Hepatic stellate cell (primary cell): Measurements from ENCODE around the gene ZNF142.

Experiments
- DNase-seq: peaks from one replicate; pipeline ENCODE4 v3.0.0; 2011; ENCODE audit warnings: low spot score

ZNF142 gene, protein sequence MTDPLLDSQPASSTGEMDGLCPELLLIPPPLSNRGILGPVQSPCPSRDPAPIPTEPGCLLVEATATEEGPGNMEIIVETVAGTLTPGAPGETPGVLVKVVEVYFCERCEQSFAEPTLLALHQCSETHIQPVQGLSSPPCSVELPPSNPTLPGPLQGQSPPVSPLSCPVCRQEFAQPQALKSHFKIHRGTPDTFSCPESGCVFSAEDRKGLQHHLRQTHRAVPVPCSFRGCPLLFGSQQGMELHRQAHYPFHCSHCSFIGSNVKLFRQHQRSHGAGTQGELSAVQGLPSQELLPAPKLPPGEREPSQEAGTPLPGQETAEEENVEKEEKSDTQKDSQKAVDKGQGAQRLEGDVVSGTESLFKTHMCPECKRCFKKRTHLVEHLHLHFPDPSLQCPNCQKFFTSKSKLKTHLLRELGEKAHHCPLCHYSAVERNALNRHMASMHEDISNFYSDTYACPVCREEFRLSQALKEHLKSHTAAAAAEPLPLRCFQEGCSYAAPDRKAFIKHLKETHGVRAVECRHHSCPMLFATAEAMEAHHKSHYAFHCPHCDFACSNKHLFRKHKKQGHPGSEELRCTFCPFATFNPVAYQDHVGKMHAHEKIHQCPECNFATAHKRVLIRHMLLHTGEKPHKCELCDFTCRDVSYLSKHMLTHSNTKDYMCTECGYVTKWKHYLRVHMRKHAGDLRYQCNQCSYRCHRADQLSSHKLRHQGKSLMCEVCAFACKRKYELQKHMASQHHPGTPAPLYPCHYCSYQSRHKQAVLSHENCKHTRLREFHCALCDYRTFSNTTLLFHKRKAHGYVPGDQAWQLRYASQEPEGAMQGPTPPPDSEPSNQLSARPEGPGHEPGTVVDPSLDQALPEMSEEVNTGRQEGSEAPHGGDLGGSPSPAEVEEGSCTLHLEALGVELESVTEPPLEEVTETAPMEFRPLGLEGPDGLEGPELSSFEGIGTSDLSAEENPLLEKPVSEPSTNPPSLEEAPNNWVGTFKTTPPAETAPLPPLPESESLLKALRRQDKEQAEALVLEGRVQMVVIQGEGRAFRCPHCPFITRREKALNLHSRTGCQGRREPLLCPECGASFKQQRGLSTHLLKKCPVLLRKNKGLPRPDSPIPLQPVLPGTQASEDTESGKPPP (N-terminal part only)

DNA sequence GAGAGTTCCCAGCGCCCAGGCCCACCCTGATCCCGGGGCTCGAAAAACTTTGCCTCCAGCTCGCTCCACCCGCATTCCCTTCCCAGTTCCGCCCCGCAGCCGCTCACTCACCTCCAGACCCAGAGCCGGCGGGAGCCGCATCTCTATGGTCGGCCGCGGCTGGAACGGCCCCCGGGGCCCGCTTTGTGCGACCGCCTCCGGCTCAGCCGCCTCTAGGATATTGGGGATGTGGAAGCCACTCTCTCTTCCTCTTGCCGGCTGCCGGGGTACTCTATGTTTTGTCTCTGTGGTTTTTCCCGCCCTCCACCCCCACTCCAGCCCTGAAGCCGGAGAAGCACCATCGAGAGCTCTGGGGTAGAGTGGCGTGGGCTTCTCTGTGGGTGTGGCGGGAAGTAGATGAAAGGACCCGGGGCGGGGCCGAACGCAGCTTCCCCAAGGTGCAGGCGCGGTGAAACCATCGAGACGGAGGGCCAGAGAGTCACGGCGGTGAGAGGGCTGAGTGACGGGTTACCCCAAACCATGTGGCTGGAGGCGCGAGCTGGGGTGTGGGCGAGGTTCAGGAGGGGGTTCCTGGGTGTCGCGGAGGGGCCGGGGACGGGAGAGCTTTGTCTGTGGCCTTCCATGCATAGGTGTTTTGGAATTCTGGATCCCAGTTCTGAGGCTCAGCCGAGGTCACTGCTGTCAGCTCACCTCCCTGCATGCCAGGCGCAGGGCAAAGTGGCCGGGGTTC is at the start of gene ZNF142, which contains the start of gene BCS1L:
Gene ZNF142 (minus strand): TSS at position 366 of the 730 bp plus-strand sequence. CDS start 3,194 bp downstream, outside the sequence.
Gene BCS1L (plus strand): TSS at position 426 of the 730 bp plus-strand sequence. CDS start 1,305 bp downstream, outside the sequence.
- DNase-seq, result peak; percentile 89

DNA sequence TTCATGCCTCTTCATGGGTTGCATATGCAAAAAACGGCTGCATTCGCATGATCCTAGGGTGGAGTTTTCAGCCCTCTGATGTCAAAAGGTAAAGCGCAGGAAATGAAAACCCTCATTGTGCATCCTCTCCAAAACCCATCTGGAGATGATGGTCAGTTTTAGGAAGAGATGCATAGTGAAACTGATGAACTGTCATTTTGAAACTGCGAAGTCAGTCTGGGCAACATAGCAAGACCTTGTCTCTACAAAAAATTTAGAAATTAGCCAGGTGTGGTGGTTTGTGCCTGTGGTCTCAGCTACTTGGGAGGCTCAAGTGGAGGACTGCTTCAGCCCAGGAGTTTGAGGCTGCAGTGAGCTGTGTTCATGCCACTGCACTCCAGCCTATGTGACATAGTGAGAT is 48.7 kb upstream of the ZNF142 start:
- no peak for DNase-seq

DNA sequence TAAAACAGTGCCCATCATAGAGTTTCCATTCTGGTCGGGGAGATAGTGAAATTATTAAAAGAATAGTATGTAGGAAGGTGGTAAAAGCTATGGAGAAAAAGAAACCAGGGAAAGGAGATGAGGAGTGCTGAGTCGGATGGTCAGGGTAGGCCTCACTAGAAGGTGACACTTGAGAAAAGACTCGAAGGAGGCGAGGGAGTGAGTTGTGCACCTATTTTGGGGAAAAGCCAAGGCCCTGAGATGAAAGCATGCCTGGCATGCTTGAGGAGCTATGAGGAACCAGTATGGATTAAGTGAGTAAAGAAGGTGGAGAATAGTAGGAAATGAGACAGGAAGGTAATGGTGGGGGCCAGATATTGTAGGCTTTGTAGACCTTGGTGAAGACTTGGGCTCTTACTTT is 43.9 kb upstream of the ZNF142 start:
- DNase-seq, result no peak

DNA sequence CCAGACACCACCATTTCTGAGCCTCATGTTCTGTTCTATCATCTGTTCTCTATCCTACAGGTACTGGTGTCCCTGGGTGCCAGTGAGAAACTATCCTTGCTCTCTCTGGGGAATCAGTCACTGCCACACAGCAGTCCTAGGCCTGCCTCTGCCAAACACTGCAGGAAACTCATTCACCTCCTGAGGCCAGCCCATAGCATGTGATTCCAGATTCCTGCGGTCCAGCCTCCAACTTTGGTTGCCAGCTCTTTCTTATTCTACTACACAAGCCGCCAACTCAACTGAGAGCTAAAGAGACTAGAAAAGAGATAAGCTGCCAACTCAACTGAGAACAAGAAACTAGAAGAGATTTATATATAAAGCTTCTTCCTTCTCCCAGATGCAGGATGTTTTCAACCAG is 42.4 kb upstream of the ZNF142 start:
- no peak for DNase-seq

DNA sequence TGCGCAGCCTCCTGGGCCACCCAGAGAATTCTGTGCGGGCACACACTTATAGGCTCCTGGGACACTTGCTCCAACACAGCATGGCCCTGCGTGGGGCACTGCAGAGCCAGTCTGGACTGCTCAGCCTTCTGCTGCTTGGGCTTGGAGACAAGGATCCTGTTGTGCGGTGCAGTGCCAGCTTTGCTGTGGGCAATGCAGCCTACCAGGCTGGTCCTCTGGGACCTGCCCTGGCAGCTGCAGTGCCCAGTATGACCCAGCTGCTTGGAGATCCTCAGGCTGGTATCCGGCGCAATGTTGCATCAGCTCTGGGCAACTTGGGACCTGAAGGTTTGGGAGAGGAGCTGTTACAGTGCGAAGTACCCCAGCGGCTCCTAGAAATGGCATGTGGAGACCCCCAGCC is 39.5 kb upstream of the ZNF142 start:
- no peak for DNase-seq

DNA sequence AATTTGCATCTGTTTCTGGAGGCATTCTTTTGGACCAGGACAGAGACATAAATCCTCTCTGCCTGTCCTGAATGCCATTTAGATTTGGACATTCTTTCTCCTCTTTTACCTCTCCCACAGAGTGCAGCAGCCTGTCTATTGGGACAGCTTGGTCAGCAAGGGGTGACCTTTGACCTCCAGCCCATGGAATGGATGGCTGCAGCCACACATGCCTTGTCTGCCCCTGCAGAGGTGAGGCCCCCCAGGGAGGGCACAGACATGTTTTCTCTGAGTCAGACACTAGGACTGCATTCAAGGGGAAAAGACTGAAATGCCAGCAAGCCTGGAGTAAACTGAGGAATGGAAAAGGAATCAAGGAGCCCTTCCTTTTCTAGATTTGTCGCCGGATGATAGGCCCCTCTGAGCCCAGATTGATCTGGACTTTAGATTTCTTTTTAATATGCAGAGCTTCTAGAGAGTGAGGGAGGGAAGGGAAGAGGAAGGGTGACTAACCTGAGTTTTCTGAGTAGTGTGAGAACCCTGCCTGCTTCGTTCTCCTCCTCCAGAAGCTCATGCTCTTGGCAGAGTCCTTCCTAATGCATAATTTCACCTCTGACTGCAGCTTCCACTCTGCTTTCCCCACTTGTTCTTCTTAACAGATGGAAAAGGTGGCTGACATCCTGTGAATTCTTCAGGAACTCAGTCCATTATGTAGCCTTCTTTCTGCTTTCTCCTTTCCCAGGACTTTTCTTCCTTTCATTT is 35.2 kb upstream of the ZNF142 start:
- no peak for DNase-seq

DNA sequence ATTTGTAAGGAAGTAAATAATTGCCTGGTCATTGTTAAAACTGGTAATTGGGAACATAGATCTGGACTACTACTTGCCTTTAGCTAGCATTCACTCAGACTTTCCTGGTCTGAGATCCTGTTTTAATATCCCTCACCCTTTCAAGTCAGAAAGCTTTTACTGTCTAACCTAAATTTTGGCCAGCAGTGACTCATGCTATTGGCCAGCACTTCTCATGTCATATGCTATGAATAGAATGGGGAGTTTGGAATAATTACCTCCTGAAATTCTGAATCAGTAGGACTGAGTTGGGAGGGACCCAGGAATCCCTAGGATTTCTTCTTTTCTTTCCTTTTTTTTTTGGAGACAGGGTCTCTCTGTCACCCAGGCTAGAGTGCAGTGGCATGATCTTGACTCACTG is 31.8 kb upstream of the ZNF142 start:
- DNase-seq, result peak; percentile 50

DNA sequence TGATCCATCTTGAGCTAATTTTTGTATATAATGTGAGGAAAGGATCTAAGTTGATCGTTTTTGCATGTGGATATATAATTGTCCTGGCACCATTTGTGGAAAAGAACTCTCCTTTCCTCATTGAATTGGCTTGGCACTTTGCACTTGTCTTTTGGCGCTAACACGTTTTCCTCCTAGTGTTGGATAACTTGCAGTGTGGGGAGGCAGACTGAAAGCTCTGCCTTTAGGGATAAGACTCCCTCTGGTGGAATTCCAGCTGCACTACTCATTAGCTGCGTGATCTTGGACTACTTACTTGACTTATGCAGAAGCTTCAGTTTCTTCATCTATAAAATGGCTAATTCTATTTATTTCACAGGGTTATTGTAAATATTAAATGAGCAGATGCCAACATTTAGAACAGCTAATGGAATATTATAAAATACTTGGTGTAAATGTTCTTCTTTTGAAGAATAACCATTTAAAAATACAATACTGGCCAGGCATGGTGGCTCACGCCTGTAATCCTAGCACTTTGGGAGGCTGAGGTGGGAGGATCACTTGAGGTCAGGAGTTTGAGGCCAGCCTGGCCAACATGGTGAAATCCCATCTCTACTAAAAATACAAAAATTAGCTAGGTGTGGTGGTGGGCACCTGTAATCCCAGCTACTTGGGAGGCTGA is 28.1 kb upstream of the ZNF142 start:
- peak; percentile 60 for DNase-seq

DNA sequence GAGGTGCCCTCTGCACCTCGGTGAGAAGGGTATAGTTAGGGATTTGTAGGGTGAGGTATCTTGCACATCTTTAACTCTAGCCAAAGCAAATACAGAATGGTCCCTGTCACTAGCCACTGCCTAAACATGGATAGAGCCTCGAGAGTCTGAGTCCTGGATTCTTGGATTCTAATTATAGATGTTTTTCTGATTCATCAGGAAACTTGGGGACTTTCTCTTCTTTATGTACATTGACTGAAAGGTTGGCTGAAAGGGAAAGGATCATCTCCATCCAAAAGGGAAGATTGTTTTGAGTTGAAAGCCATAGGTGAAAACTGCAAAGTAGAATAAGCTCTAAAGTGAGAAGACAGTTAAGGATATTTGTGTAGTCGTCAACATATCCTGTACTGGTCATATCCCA is 20.6 kb upstream of the ZNF142 start:
- DNase-seq, result no peak

DNA sequence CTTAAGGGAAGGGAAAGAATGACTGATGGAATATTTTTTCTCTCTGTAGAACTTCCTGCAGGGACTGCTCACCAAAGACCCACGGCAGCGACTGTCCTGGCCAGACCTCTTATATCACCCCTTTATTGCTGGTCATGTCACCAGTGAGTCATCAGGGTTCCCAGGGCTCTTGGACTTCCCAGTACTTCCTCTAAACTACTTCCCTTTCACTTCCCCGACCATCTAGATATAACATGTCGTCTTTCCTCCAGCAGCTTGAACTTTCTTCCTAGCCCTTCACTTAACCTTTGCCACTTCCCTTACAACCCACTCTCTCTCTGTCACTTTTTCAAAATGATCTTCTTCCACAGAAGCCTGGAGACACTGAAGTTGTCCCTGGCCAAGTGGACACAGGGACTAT is 19.7 kb upstream of the ZNF142 start:
- DNase-seq, result no peak

DNA sequence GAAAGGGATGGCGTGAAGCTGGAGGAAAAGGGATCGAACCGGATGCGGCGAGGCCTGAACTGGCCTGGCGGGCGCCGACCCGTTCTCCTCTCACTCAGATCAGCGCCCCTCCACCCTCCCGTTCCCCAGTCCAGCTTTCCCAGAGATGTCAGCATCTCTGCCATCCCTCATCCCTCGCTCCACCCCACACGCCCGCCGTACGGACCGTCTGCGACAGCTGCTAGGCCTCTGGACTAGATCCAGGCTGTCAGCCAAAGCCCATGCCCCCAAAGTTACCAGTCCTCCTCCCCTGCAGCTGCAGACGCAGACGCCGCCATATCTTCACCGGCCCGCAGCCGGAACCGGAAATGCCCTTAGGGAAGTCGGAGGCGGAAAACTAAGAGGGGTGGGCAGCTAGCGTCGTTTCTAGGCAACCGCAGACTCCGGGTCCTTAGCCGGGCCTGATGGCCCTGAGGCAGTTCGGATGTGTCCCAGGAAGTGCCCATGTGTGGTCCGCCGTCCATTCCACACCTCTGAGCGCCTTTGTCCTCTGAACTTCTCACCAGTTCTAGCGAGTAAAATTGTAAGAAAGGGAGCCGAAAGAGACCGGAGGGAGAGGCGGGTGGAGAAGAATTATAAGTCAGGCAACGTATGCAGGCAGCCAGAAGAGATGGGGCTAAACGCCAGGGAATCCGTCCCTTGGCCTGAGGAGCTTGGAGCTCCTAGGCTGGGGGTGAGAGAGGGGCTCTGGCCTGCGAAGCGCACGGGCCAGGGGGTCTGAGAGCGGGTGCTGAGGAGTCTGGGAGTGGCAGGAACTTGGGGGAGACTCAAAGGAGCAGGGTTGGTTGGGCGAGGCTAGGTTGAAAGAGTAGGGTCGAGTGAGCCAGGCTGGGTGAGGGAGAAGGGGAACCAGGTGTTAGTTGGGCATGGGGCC is 12.5 kb upstream of the ZNF142 start, which contains the start of the genes RNF25 and STK36:
Gene RNF25 (minus strand): TSS at position 349 of the 913 bp plus-strand sequence. CDS start 32 bp downstream, at position 317.
Gene STK36 (plus strand): TSS at position 433 of the 913 bp plus-strand sequence. CDS start 744 bp downstream, outside the sequence.
- DNase-seq, result peak; percentile 96

DNA sequence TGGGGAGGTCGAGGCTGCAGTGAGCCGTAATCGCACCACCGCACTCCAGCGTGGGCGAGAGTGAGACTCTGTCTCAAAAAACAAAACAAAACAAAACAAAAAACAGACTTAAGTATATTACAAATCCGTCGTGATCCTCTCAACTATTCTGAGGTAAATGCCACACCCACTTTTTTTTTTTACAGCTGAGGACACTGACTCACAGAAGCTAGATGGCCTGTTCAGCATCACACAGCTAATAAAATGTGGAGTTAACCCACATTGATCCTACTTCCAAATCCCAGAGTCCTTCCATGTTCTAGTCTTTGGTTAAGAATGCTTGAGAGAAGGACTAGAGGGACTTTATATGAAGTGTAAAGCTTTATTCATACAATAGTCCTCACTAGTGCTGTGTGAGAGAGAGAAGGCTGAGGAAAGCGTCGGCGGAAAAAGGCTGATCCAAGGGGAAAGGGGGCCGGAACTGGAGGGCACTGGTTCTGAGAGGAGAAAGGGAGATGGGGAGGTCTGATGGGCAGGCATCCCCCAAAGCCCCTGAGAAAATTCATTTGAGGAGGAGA is 11.8 kb upstream of the ZNF142 start:
- no peak for DNase-seq

DNA sequence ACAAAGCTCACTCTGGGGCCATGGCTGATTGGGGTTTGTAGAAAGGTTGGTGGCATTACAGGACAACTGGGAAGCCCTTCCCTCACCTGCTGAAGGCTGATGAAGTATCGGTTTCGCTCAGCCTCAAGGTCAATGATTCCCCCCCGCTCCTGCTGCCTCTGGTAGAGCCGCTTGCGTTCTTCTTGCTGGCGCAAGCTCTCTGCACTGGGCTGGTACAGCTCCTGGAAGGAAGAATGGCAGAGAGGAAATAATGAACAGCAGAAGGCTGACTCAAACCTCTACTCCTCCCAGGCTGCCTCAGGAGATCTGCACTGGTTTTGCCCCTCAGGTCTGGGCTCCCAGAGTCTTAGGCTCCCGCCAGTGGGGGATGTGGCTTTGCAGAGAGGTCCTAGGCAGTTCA is 5.2 kb upstream of the ZNF142 start:
- DNase-seq, result no peak

DNA sequence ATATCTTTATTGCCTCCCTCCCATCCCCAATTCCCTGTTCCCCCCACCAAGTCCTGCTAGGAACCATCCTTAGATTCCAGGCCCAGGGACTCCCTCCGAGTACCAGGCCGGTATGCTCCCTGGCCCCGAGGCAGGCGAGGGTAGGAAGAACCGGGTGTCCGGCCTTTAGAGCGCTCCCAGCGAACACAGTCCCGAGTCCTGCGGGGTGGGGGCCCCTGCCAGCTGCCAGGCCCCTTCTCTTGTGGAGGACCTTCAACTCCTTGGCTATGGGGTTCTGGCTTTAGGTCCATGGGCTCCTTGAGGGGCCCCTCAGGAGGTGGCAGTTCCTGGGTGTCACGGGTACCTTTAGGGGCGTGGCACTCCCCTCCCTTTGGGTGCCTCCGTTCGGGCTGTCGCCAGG is 4.5 kb upstream of the ZNF142 start:
- DNase-seq, result no peak

DNA sequence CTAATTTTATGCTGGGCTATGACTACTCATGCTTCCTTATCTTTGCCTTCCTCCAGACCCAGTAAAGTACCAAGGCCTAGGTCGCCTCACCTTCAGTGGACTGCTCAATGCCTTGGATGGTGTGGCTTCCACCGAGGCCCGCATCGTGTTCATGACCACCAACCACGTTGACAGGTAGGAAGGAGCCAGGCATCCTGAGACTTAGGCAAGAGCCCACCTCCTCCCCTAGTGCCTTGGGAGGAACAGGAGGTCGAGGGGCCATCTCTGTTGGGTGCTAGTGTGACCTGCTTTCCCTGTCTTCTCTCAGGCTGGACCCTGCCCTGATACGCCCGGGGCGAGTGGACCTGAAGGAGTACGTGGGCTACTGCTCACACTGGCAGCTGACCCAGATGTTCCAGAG is 3.4 kb upstream of the ZNF142 start:
- DNase-seq, result no peak

DNA sequence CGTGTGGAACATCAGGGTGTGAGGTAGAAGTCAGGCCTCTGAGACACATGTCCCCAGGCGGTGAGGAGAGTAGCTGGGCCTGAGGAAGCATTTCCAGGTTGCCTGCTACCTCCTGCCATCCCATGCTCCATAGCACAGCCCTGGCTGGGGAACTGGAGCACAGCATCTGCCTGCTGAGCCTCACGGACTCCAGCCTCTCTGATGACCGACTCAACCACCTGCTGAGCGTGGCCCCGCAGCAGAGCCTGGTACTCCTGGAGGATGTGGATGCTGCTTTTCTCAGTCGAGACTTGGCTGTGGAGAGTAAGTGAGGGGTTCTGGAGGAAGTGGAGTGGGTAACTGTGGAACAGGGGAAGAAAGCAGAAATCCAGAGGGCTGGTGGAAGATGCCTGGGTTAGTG is 3.0 kb upstream of the ZNF142 start:
- no peak for DNase-seq

DNA sequence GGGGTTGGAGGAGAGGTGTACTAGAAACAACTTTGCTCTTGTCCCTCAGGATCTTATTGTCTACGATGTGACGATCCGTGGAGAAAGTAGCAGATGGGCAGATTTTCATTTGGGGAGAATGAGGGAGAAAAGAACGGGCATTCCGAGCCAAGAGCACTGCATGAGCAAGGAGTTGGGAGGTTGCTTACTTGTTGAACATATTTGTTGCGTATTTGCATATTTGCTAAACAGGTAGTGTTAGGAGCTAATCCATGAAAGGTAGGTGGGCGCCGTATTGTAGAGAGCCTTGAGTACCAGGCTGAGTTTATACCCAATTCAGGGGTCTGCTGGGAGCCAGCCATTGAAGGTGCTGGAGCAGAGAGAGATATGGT is 550 bp upstream of the ZNF142 start:
- peak; percentile 43 for DNase-seq

DNA sequence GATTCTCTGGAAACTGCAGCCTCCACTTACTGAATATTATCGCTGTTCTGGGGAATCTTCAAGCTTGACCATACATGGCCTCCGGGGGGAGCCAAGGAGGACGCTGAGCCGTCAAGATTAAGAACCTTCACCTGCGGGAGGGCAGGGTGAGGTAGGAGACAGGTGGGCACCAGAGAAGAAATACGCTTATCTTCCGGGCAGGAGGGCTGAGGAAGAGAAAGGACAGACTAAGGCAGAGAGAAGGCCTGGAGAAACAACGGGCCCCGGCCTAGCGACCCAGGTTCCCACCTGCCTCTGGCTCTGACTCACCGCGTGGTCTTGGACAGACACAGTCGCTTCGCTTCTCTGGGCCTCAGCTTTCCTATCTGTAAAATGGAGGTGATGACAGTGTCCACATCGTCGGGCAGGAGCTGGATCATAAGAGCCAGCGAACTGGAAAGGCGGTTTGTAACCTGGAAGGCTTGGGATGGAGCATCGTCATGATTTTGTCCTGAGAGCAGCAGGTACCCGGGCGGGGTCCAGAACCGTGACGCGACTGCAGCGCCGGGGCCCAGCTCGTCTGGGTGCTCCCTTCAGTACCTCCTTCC is 659 bp downstream of the ZNF142 start:
- peak; percentile 62 for DNase-seq
